Thyroid gland (tissue), 4 donors: ENCODE results near the gene PROC. TPM values are rescaled to one million over a fixed set of nuclear protein-coding genes. Genes with fewer than 3 reads are reported as not detected.

Experiments used
- DNase-seq, 2 donors: peaks; one replicate each; pipeline ENCODE4 v3.0.0-alpha.2; 2019
- H3K27ac ChIP-seq, 3 donors: fragments of 200-600 bp; sonication (generic); 1 replicate in 2 of 3; 2 replicates in 1 of 3; pipeline ENCODE4 v1.5.1; 2016 to 2019; ENCODE audit warnings: mild to moderate bottlenecking in 1 of 3, moderate library complexity in 1 of 3
- H3K27me3 ChIP-seq: fragments of 200-600 bp; sonication (generic); one replicate; pipeline ENCODE4 v1.5.1; 2019
- H3K36me3 ChIP-seq, 2 donors: fragments of 200-600 bp; sonication (generic); one replicate each; pipeline ENCODE4 v1.5.1; 2016 to 2019
- H3K4me1 ChIP-seq, 2 donors: fragments of 200-600 bp; sonication (generic); one replicate each; pipeline ENCODE4 v1.5.1; 2017 to 2019
- H3K4me3 ChIP-seq, 3 donors: fragments of 200-600 bp; sonication (generic); replicated peaks in 1 of 3; 1 replicate in 2 of 3; 2 replicates in 1 of 3; pipeline ENCODE4 v1.5.1; 2016; ENCODE audit warnings: mild to moderate bottlenecking in 1 of 3
- H3K9me3 ChIP-seq: fragments of 200-600 bp; sonication (generic); one replicate; pipeline ENCODE4 v1.5.1; 2017
- CTCF ChIP-seq, 6 experiments: fragments of 200-600 bp in 3 of 6; fragments of 450-650 bp in 3 of 6; sonication (generic) in 3 of 6; IDR thresholded peaks; one replicate each; pipeline ENCODE4 v1.5.1; 2016 to 2019; ENCODE audit warnings: antibody characterized with exemption in 6 of 6, mild to moderate bottlenecking in 2 of 6, inconsistent platforms in 1 of 6, moderate library complexity in 1 of 6
- POLR2A ChIP-seq, 2 donors: fragments of 450-650 bp; IDR thresholded peaks; one replicate each; pipeline ENCODE4 v1.6.1; 2017; ENCODE audit warnings: antibody characterized with exemption in 2 of 2, mild to moderate bottlenecking in 2 of 2, moderate library complexity in 1 of 2
- WGBS, 2 donors: methylation state at CpG; one replicate each; pipeline ENCODE4 v1.1.5; 2017; 5-methylcytosine and 5-hydroxymethylcytosine counted together
- intact Hi-C: fragments of 100-400 bp; cut with DNase I; formaldehyde crosslinking; loops from one replicate; pipeline ENCODE4 v1.15.1; 2023
- total RNA-seq, 4 donors: library from RNA; depleted of rRNA; stranded (reverse); fragments of >200 nt; gene quantifications; one replicate each; pipeline ENCODE4 v1.2.3, GENCODE V29; 2016

The PROC gene
- total RNA-seq, 4 donors from 2014 or later = not detected

GRCh38 chr2:127421871-127422558 lies 3.8 kb downstream of the PROC start:
- H3K4me3 ChIP-seq = no peak overlapping the region
- H3K27ac ChIP-seq = no peak overlapping the region
- 54 to 65% methylated on average over 10 to 16 of the region's 16 CpGs for WGBS, 2 donors
- no peaks in the 10 kb centered on the region for H3K9me3 ChIP-seq
- peaks cover 10 to 15% of the 10 kb centered on the region in 2 donors for H3K4me1 ChIP-seq
- H3K36me3 ChIP-seq = no peaks in the 10 kb centered on the region
- no peaks in the 10 kb centered on the region for H3K27me3 ChIP-seq
- TF ChIP-seq CTCF (IDR thresholded peaks at IDR 0.05) (no peak), POLR2A (IDR thresholded peaks at IDR 0.05) (no peak)
- intact Hi-C loops = loop anchor here (5.0 kb wide), 1 partner anchor 90 kb away; no protein-coding TSS in a partner anchor
- no peak for DNase-seq

- Histone ChIP-seq H3K27ac (no peak overlapping the region), H3K9me3 (no peaks in the 10 kb centered on the region), H3K4me3 (peak overlapping the region in 1 of 3 donors; percentile 34), H3K27me3 (no peaks in the 10 kb centered on the region), H3K4me1 (peaks cover 10 to 15% of the 10 kb centered on the region in 2 donors), H3K36me3 (no peaks in the 10 kb centered on the region)
- no peak for TF ChIP-seq CTCF (IDR thresholded peaks at IDR 0.05)
- TF ChIP-seq POLR2A (IDR thresholded peaks at IDR 0.05) = no peak
- 1 to 2% methylated on average over 14 to 43 of the region's 73 CpGs for WGBS, 2 donors
- intact Hi-C loops = loop anchor here (5.0 kb wide), 1 partner anchor 91 kb away; no protein-coding TSS in a partner anchor
- peak; percentile 17 to 30 for DNase-seq
Observed at GRCh38 chr2:127422559-127423477, 4.6 kb downstream of the PROC start.

- WGBS, 2 donors = 2 to 10% methylated on average over 11 of the region's 29 CpGs
- DNase-seq = peak; percentile 28 to 29
- Histone ChIP-seq H3K27ac (no peak overlapping the region), H3K9me3 (no peaks in the 10 kb centered on the region), H3K36me3 (no peaks in the 10 kb centered on the region), H3K4me1 (peaks cover 10 to 15% of the 10 kb centered on the region in 2 donors), H3K4me3 (peak overlapping the region in 1 of 3 donors; percentile 34), H3K27me3 (no peaks in the 10 kb centered on the region)
- intact Hi-C loops = loop anchor here (5.0 kb wide), 1 partner anchor 91 kb away; no protein-coding TSS in a partner anchor
- TF ChIP-seq POLR2A (IDR thresholded peaks at IDR 0.05) (no peak), CTCF (IDR thresholded peaks at IDR 0.05) (no peak)
Observed at GRCh38 chr2:127423478-127423843, 5.2 kb downstream of the PROC start.

- H3K4me1 ChIP-seq = peaks cover 10 to 15% of the 10 kb centered on the region in 2 donors
- no peak for TF ChIP-seq POLR2A (IDR thresholded peaks at IDR 0.05)
- peak in 1 of 6 experiments; percentile 6 for TF ChIP-seq CTCF (IDR thresholded peaks at IDR 0.05)
- no peaks in the 10 kb centered on the region for H3K9me3 ChIP-seq
- intact Hi-C loops = loop anchor here (5.0 kb wide), 1 partner anchor 92 kb away; no protein-coding TSS in a partner anchor
- no peaks in the 10 kb centered on the region for H3K27me3 ChIP-seq
- H3K4me3 ChIP-seq = no peak overlapping the region
- H3K27ac ChIP-seq = no peak overlapping the region
- DNase-seq = no peak
- H3K36me3 ChIP-seq = no peaks in the 10 kb centered on the region
- WGBS, 2 donors = 47 to 76% methylated on average over 1 of the region's 1 CpG
Observed at GRCh38 chr2:127423880-127424279, 5.7 kb downstream of the PROC start.
